WI38 (cell line): ENCODE measurements around the gene CHD1L.

Experiments
- H3K4me3 ChIP-seq: 2 replicates; pipeline ENCODE4 v1.5.1; 2011; ENCODE audit warnings: low read depth, mild to moderate bottlenecking, control low read depth, low read length
- TF ChIP-seq, protein P1 (sequence below): IDR thresholded peaks from 2 replicates; pipeline ENCODE4 v1.5.1; 2012; ENCODE audit warnings: low read depth, mild to moderate bottlenecking, control low read depth, low read length

The CHD1L gene

GRCh38 chr1:147243841-147244240 lies 1.4 kb downstream of the CHD1L start:
- TF ChIP-seq, protein P1, sequence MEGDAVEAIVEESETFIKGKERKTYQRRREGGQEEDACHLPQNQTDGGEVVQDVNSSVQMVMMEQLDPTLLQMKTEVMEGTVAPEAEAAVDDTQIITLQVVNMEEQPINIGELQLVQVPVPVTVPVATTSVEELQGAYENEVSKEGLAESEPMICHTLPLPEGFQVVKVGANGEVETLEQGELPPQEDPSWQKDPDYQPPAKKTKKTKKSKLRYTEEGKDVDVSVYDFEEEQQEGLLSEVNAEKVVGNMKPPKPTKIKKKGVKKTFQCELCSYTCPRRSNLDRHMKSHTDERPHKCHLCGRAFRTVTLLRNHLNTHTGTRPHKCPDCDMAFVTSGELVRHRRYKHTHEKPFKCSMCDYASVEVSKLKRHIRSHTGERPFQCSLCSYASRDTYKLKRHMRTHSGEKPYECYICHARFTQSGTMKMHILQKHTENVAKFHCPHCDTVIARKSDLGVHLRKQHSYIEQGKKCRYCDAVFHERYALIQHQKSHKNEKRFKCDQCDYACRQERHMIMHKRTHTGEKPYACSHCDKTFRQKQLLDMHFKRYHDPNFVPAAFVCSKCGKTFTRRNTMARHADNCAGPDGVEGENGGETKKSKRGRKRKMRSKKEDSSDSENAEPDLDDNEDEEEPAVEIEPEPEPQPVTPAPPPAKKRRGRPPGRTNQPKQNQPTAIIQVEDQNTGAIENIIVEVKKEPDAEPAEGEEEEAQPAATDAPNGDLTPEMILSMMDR, result no peak
- H3K4me3 ChIP-seq, result peak overlapping the region; percentile 89

DNA sequence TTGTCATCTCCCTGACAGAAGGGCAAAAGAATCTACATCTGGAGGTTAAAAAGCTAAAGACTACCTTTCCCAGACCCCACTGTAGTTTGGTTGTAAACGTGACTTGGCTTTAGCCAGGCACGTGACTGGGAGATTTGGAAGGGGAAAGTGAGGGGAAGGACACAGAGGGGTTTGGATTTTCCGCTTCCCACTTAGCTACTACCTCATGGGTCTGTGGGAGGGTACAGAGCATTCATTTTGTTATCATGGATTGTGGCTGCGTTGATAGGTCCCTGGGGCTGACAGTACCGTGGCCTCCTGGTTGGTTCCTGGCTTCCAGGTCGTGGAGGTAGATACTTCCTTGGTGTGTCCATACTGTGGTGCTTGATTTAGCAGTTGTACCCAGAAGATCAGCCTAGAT lies 2.6 kb downstream of the CHD1L start:
- TF ChIP-seq, protein P1, result no peak
- H3K4me3 ChIP-seq, result no peak overlapping the region

DNA sequence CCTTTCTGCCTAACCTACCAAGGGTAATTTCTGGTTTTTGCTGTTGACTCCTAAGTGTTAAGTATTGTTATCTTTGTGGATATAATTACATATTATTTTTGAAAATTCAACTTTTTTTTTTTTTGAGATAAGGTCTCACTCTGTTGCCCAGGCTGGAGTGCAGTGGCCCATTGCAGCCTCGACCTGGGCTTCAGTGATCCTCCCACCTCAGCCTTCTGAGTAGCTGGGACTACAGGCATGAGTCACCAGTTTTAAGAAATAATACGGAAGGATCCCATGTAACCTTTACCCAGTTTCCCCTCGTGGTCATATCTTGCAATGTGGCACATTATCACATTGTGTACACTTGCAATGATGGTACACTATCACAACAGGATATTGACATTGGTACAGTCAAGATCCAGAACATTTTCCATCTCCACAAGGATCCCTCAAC lies 3.1 kb downstream of the CHD1L start:
- no peak overlapping the region for H3K4me3 ChIP-seq
- TF ChIP-seq, protein P1, result no peak

GRCh38 chr1:147246044-147246690 lies 3.7 kb downstream of the CHD1L start:
- no peak overlapping the region for H3K4me3 ChIP-seq
- TF ChIP-seq, protein P1, result no peak

- TF ChIP-seq, protein P1, result no peak
Observed at GRCh38 chr1:147246910-147247655, 4.6 kb downstream of the CHD1L start.

GRCh38 chr1:147247656-147248238 lies 5.3 kb downstream of the CHD1L start:
- no peak overlapping the region for H3K4me3 ChIP-seq
- TF ChIP-seq, protein P1, result no peak

More at GRCh38 chr1:147246910-147247655, 4.6 kb downstream of the CHD1L start:
- H3K4me3 ChIP-seq, result no peak overlapping the region

- H3K4me3 ChIP-seq, result no peak overlapping the region
- TF ChIP-seq, protein P1, result no peak
Observed at GRCh38 chr1:147252540-147252939, 10.1 kb downstream of the CHD1L start.
